Measurements from ENCODE around the gene TSC22D2. TPM values are rescaled to one million over a fixed set of nuclear protein-coding genes. Genes with fewer than 3 reads are reported as not detected.

Gene TSC22D2
- total and polyA plus RNA-seq, 2 donors (not counting 3 experiments of a cell fraction or from before 2014, with no cell fraction given), result 7.6 to 43.9 TPM

- Histone ChIP-seq H2AFZ (ENCODE audit: low read depth, low read length) (no peak overlapping the region), H3K36me3 (ENCODE audit: control insufficient read depth in 2 of 2, extremely low read depth in 1 of 2, insufficient read depth in 2 of 2, low read length in 2 of 2) (no peaks in the 10 kb centered on the region), H3K79me2 (ENCODE audit: control insufficient read depth, insufficient read depth, low read length) (no peaks in the 10 kb centered on the region), H3K4me3 (replicated peaks in 1 of 3; ENCODE audit: insufficient read depth in 1 of 3, low read depth in 1 of 3, low read length in 3 of 3) (no peak overlapping the region), H3K9ac (replicated peaks; ENCODE audit: extremely low read depth, insufficient read depth, low read length) (no peak overlapping the region), H3K27me3 (ENCODE audit: control insufficient read depth in 2 of 2, insufficient read depth in 2 of 2, low read length in 2 of 2) (no peaks in the 10 kb centered on the region), H3K9me3 (replicated peaks; ENCODE audit: control insufficient read depth, insufficient read depth, low read length) (no peaks in the 10 kb centered on the region), H3K4me2 (ENCODE audit: insufficient read depth, low read length) (no peak overlapping the region), H3K9me1 (replicated peaks; ENCODE audit: control insufficient read depth, extremely low read depth, insufficient read depth, low read length) (no peaks in the 10 kb centered on the region), H3K27ac (ENCODE audit: insufficient read depth, low read depth, low read length) (no peak overlapping the region), H3K4me1 (ENCODE audit: control insufficient read depth, extremely low read depth, insufficient read depth, low read length) (peaks cover 9% of the 10 kb centered on the region), H4K20me1 (replicated peaks; ENCODE audit: control insufficient read depth, extremely low read depth, insufficient read depth, low read length) (no peaks in the 10 kb centered on the region)
- DNase-seq (ENCODE audit: low read depth, low spot score), result no peak
- FAIRE-seq, result no peak
- intact Hi-C loops (cut with micrococcal nuclease), result no loop called here
- TF ChIP-seq EZH2 (IDR thresholded peaks at IDR 0.05; ENCODE audit: borderline replicate concordance, low read depth, low read length, severe bottlenecking) (no peak), MYC (IDR thresholded peaks at IDR 0.05; ENCODE audit: low read depth, low read length) (no peak), JUN (IDR thresholded peaks at IDR 0.05; ENCODE audit: borderline replicate concordance, insufficient read depth, insufficient read length, low read depth) (no peak), GATA2 (IDR thresholded peaks at IDR 0.05; ENCODE audit: insufficient read depth, insufficient read length, low read depth, low read length) (no peak), FOS (IDR thresholded peaks at IDR 0.05; ENCODE audit: borderline replicate concordance, insufficient read depth, low read length) (no peak), POLR2A (IDR thresholded peaks at IDR 0.05; ENCODE audit: low read depth, low read length) (no peak), POLR2AphosphoS5 (IDR thresholded peaks at IDR 0.05; ENCODE audit: insufficient read depth, low read depth, low read length) (no peak)
- no TSS peak for BruUV-seq (replicated peaks)
- POLR2A ChIA-PET, result no interaction called here
- dilution Hi-C loops (cut with MboI; ENCODE audit: extremely low pct_ligation_motif_present, low sequenced_read_pairs), result no loop called here
- CTCF ChIA-PET, result interaction anchor here (1.0 to 3.0 kb wide), 3 partner anchors 11 to 47 kb away, joined by 3 to 12 read pairs (median 3); no protein-coding TSS in a partner anchor
These were observed 11.6 kb upstream of the TSC22D2 start for GRCh38 chr3:150396491-150396890.

- TF ChIP-seq FOS (IDR thresholded peaks at IDR 0.05; ENCODE audit: borderline replicate concordance, insufficient read depth, low read length) (no peak), MAX (IDR thresholded peaks at IDR 0.05; ENCODE audit: insufficient read depth, insufficient read length) (no peak), POLR2A (IDR thresholded peaks at IDR 0.05; ENCODE audit: low read depth, low read length) (no peak), MYC (IDR thresholded peaks at IDR 0.05; ENCODE audit: low read depth, low read length) (no peak), POLR2AphosphoS5 (IDR thresholded peaks at IDR 0.05; ENCODE audit: insufficient read depth, low read depth, low read length) (no peak), CTCF (IDR thresholded peaks at IDR 0.05; ENCODE audit: extremely low read depth in 1 of 2, insufficient read depth in 1 of 2, low read depth in 1 of 2, low read length in 2 of 2) (no peak), GATA2 (IDR thresholded peaks at IDR 0.05; ENCODE audit: insufficient read depth, insufficient read length, low read depth, low read length) (no peak), JUN (IDR thresholded peaks at IDR 0.05; ENCODE audit: borderline replicate concordance, insufficient read depth, insufficient read length, low read depth) (no peak), EZH2 (IDR thresholded peaks at IDR 0.05; ENCODE audit: borderline replicate concordance, low read depth, low read length, severe bottlenecking) (no peak)
- DNase-seq (ENCODE audit: low read depth, low spot score), result no peak
- no TSS peak for BruUV-seq (replicated peaks)
- Histone ChIP-seq H3K9ac (replicated peaks; ENCODE audit: extremely low read depth, insufficient read depth, low read length) (no peak overlapping the region), H3K4me3 (replicated peaks in 1 of 3; ENCODE audit: insufficient read depth in 1 of 3, low read depth in 1 of 3, low read length in 3 of 3) (no peak overlapping the region), H4K20me1 (replicated peaks; ENCODE audit: control insufficient read depth, extremely low read depth, insufficient read depth, low read length) (no peaks in the 10 kb centered on the region), H3K27ac (ENCODE audit: insufficient read depth, low read depth, low read length) (no peak overlapping the region), H3K4me2 (ENCODE audit: insufficient read depth, low read length) (no peak overlapping the region), H3K9me1 (replicated peaks; ENCODE audit: control insufficient read depth, extremely low read depth, insufficient read depth, low read length) (no peaks in the 10 kb centered on the region), H3K36me3 (ENCODE audit: control insufficient read depth in 2 of 2, extremely low read depth in 1 of 2, insufficient read depth in 2 of 2, low read length in 2 of 2) (no peaks in the 10 kb centered on the region), H2AFZ (ENCODE audit: low read depth, low read length) (no peak overlapping the region), H3K79me2 (ENCODE audit: control insufficient read depth, insufficient read depth, low read length) (no peaks in the 10 kb centered on the region), H3K27me3 (ENCODE audit: control insufficient read depth in 2 of 2, insufficient read depth in 2 of 2, low read length in 2 of 2) (no peaks in the 10 kb centered on the region), H3K9me3 (replicated peaks; ENCODE audit: control insufficient read depth, insufficient read depth, low read length) (no peaks in the 10 kb centered on the region), H3K4me1 (ENCODE audit: control insufficient read depth, extremely low read depth, insufficient read depth, low read length) (peaks cover 7% of the 10 kb centered on the region)
- ChIA-PET POLR2A (no interaction called here), CTCF (interaction anchor here (1.0 to 3.0 kb wide), 7 partner anchors 9 to 461 kb away, joined by 3 to 12 read pairs (median 3); no protein-coding TSS in a partner anchor)
- intact Hi-C loops (cut with micrococcal nuclease) (no loop called here), dilution Hi-C loops (cut with MboI; ENCODE audit: extremely low pct_ligation_motif_present, low sequenced_read_pairs) (no loop called here)
- no peak for FAIRE-seq
These were observed 11.0 kb upstream of the TSC22D2 start for GRCh38 chr3:150396956-150397550.

Data from endothelial cell of umbilical vein (primary cell).